Immature natural killer cell (primary cell): Measurements from ENCODE around the gene ZNF148. TPM values are rescaled to one million over a fixed set of nuclear protein-coding genes. Genes with fewer than 3 reads are reported as not detected.
A peak's percentile ranks its signal among the peaks of the same experiment; 100 is the strongest.

Experiments used
- DNase-seq, 3 donors: peaks; one replicate each; pipeline ENCODE4 v3.0.0; 2022; ENCODE audit warnings: mixed read lengths in 1 of 3
- H3K27ac Mint-ChIP-seq, 6 donors: one replicate each; pipeline ENCODE4 v1.8.0; 2020; ENCODE audit warnings: mixed read lengths in 6 of 6, mild to moderate bottlenecking in 5 of 6, inconsistent platforms in 4 of 6, moderate library complexity in 3 of 6
- H3K27me3 Mint-ChIP-seq, 3 donors: one replicate each; pipeline ENCODE4 v1.8.0; 2020 to 2021; ENCODE audit warnings: low read depth in 3 of 3, mild to moderate bottlenecking in 3 of 3, mixed read lengths in 3 of 3, moderate library complexity in 3 of 3, inconsistent platforms in 1 of 3
- H3K36me3 Mint-ChIP-seq, 3 donors: one replicate each; pipeline ENCODE4 v1.8.0; 2020; ENCODE audit warnings: mixed read lengths in 3 of 3, inconsistent platforms in 2 of 3, mild to moderate bottlenecking in 2 of 3
- H3K4me1 Mint-ChIP-seq, 2 donors: one replicate each; pipeline ENCODE4 v1.8.0; 2020; ENCODE audit warnings: inconsistent platforms in 2 of 2, mild to moderate bottlenecking in 2 of 2, mixed read lengths in 2 of 2, moderate library complexity in 1 of 2
- H3K4me3 Mint-ChIP-seq, 5 donors: one replicate each; pipeline ENCODE4 v1.8.0; 2020; ENCODE audit warnings: mild to moderate bottlenecking in 5 of 5, mixed read lengths in 5 of 5, inconsistent platforms in 3 of 5, moderate library complexity in 3 of 5
- H3K9me3 Mint-ChIP-seq, 6 donors: one replicate each; pipeline ENCODE4 v1.8.0; 2020; ENCODE audit warnings: mild to moderate bottlenecking in 6 of 6, mixed read lengths in 6 of 6, inconsistent platforms in 4 of 6, moderate library complexity in 3 of 6
- polyA plus RNA-seq, 3 donors: library from polyadenylated mRNA; unstranded; fragments of 300-500 nt; fragmentation: Illumina TruSeq; gene quantifications; one replicate each; pipeline ENCODE4 v1.2.3, GENCODE V29; 2021

Gene ZNF148
- polyA plus RNA-seq, 3 donors from 2014 or later: 53.6 to 81.9 (median 74.3) TPM

DNA sequence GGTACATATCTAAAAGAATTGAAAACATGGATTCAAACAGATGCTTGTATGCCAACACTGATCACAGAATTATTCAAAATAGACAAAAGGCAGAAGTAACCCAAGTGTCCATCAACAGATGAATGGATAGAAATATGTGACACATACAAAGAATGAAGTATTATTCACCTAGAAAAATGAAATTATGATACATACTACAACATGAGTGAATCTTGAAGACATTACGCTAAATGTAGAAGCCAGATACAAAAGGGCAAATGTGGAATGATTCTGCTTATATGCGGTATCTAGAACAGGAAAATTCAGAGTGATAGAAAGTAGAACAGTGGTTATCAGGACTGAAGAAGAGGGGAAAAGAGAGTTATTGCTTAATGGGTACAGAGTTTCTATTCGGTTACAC, 136.4 kb downstream of the ZNF148 start:
- Mint-ChIP-seq H3K4me1 (peaks cover 31 to 43% of the 10 kb centered on the region in 2 donors), H3K27ac (peak overlapping the region in 2 of 6 donors; percentile 2 to 12), H3K4me3 (no peak overlapping the region), H3K27me3 (peaks cover 0 to 3% (median 0%) of the 10 kb centered on the region in 3 donors), H3K36me3 (peaks cover 12 to 19% (median 13%) of the 10 kb centered on the region in 3 donors), H3K9me3 (no peaks in the 10 kb centered on the region)
- DNase-seq: no peak

DNA sequence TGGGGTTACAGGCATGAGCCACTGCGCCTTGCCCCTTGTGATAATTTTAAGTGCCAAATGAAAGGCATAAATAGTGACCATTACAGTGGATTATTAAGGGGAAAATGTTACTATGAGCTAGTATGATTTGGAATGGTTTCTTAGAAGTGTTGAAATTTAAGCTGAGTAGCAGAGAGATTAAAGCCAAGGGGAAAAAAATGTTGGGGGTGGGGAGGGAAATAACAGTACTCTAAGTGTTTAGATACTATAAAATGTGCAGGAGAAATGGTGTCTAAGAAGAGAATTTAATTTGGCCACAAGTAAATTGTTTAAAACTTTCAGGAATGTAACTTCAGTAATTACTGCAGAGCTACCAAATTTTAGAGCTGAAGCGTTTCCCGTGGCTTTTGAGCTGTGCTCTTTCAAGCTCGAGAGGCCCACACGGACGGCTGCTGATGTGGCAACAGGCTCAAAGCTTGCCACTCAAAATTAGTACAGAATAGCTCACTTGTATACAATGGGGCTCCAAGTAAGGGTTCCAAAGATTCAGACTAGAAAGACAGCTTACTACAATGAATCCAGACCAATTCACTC, 138.7 kb downstream of the ZNF148 start:
- Mint-ChIP-seq H3K27ac (peak overlapping the region in 2 of 6 donors; percentile 14 to 59), H3K9me3 (no peaks in the 10 kb centered on the region), H3K36me3 (peaks cover 22 to 32% (median 31%) of the 10 kb centered on the region in 3 donors), H3K4me1 (peaks cover 26 to 40% of the 10 kb centered on the region in 2 donors), H3K27me3 (peaks cover 0 to 3% (median 0%) of the 10 kb centered on the region in 3 donors), H3K4me3 (no peak overlapping the region)
- DNase-seq: no peak

DNA sequence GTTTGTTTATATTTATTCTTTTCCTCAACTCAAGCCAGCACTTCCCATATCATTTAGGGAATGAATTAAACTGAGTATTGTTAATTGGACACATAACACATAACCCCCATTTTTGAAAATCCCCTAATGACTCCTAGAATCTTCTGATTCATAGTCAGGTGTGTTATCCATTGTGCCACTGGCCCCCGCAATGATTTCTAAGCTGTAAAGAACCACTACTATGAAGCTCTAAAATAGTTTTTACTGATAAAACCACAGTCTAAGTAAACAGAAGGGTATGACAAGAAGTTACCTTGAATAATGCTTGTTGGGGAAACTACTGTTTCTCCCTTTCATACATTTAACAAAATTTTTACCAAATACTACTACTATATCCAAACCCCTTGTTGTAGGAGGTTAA, 140.3 kb downstream of the ZNF148 start:
- Mint-ChIP-seq H3K4me1 (peaks cover 11 to 24% of the 10 kb centered on the region in 2 donors), H3K27me3 (no peaks in the 10 kb centered on the region), H3K4me3 (no peak overlapping the region), H3K27ac (no peak overlapping the region), H3K36me3 (peaks cover 22 to 36% (median 32%) of the 10 kb centered on the region in 3 donors), H3K9me3 (no peaks in the 10 kb centered on the region)
- DNase-seq: no peak

DNA sequence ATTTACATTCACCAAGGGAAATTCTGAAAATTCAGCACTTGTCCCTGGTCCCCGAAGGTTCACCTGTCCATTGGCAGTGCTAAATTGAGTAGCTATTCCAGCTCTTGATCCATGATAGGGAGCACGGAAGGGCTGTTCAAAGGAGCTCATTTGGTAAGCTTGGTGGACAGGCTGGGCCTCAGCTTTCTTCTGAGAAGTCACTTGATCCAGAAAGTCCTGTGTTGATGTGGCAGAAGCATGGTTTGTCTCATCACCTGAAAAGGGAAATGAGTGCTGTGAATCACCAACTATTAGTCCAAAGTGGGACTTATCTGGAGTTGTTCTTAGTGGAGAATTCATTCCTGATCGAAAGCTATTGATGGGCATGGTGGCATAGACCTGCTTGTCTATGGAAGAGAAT, 142.7 kb downstream of the ZNF148 start:
- Mint-ChIP-seq H3K36me3 (peaks cover 22 to 37% (median 33%) of the 10 kb centered on the region in 3 donors), H3K27ac (no peak overlapping the region), H3K4me1 (peaks cover 0 to 11% of the 10 kb centered on the region in 2 donors), H3K4me3 (no peak overlapping the region), H3K27me3 (no peaks in the 10 kb centered on the region), H3K9me3 (no peaks in the 10 kb centered on the region)
- no peak for DNase-seq

DNA sequence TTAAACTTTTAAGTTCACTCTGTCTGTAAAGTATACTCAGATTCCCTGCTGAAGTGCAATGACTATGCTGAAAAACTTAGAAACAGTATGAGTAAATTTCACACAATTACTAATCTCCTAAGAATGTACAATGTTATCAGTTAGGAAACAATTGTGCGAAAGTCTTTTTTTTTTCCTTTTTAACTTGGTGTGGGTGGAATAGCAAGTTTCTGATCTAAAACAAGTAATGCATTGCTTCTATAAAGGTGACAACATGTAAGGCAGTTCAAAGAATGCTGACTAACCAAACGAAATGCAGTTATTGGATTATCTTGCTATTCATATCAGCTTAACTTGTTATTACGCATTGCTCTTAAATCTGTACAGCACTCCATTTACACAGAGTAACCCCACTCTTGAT, 143.2 kb downstream of the ZNF148 start:
- H3K4me1 Mint-ChIP-seq: peaks cover 0 to 11% of the 10 kb centered on the region in 2 donors
- H3K27me3 Mint-ChIP-seq: no peaks in the 10 kb centered on the region
- H3K36me3 Mint-ChIP-seq: peaks cover 19 to 34% (median 32%) of the 10 kb centered on the region in 3 donors
- no peak overlapping the region for H3K27ac Mint-ChIP-seq
- DNase-seq: no peak
- no peaks in the 10 kb centered on the region for H3K9me3 Mint-ChIP-seq
- H3K4me3 Mint-ChIP-seq: no peak overlapping the region

DNA sequence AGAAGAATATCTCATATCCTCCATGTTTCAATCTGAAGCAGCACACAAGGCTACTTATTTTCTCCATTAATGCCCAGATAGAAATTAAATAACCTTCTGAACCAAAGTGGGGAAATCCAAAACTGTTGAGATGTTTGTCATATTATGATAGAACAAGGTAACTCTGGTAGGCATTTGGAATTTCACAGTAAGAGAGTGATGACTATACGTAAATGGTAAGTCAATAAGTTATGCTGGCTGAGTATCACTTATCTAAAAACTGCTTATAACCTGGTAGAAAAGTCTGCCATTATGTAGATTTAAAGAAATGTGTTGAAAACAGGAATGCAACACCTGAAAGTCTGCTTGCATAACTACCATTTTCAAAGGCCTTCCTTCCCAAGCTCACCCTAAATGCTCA, 145.4 kb downstream of the ZNF148 start:
- no peaks in the 10 kb centered on the region for H3K4me1 Mint-ChIP-seq
- no peaks in the 10 kb centered on the region for H3K27me3 Mint-ChIP-seq
- peak overlapping the region in 1 of 6 donors; percentile 5 for H3K27ac Mint-ChIP-seq
- H3K36me3 Mint-ChIP-seq: peaks cover 11 to 25% (median 22%) of the 10 kb centered on the region in 3 donors
- no peak overlapping the region for H3K4me3 Mint-ChIP-seq
- no peaks in the 10 kb centered on the region for H3K9me3 Mint-ChIP-seq
- DNase-seq: no peak

DNA sequence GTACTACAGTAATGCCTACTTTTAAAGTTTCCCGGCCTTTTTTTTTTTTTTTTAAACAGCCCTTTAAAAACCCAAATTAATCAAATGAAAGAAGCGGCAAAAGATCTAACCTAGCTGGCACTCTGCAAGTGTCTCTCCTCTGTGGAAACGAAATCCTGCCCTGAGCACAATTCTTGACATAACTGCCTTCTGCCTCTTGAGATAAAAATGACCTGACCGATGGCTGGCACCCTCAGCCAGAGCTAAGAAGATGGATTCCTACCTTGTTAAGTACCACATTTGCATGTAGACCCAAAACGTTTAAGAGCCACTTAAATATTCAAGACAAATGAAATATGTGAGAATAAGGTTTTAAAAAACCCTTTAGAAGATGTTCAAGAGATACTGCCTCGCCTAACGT, 146.0 kb downstream of the ZNF148 start:
- peaks cover 11 to 25% (median 22%) of the 10 kb centered on the region in 3 donors for H3K36me3 Mint-ChIP-seq
- no peaks in the 10 kb centered on the region for H3K4me1 Mint-ChIP-seq
- H3K27ac Mint-ChIP-seq: peak overlapping the region in 1 of 6 donors; percentile 14
- H3K9me3 Mint-ChIP-seq: no peaks in the 10 kb centered on the region
- H3K27me3 Mint-ChIP-seq: no peaks in the 10 kb centered on the region
- no peak overlapping the region for H3K4me3 Mint-ChIP-seq
- DNase-seq: no peak

DNA sequence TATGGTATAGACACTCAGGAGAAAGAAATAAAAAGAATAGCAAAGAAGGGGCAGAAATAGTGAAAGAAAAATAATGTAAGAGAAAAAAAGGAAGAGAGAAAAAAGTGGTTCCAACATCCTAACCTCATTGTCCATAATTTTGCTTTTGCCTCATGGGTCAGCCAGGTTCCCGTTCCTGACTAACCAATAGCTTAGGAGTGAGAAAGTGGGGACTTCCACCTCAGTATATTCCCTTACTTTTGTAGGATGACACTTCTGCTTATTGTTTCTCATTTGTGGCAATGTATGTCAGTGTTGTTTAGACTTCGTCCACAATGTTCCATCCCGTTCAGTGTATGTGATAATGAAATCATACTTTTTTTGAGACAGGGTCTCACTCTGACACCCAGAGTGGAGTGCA, 153.3 kb downstream of the ZNF148 start:
- Mint-ChIP-seq H3K9me3 (no peaks in the 10 kb centered on the region), H3K27me3 (peaks cover 0 to 4% (median 2%) of the 10 kb centered on the region in 3 donors), H3K36me3 (peaks cover 0 to under 1% (median 0%) of the 10 kb centered on the region in 3 donors), H3K4me1 (peaks cover 22 to 34% of the 10 kb centered on the region in 2 donors), H3K27ac (no peak overlapping the region), H3K4me3 (no peak overlapping the region)
- no peak for DNase-seq

DNA sequence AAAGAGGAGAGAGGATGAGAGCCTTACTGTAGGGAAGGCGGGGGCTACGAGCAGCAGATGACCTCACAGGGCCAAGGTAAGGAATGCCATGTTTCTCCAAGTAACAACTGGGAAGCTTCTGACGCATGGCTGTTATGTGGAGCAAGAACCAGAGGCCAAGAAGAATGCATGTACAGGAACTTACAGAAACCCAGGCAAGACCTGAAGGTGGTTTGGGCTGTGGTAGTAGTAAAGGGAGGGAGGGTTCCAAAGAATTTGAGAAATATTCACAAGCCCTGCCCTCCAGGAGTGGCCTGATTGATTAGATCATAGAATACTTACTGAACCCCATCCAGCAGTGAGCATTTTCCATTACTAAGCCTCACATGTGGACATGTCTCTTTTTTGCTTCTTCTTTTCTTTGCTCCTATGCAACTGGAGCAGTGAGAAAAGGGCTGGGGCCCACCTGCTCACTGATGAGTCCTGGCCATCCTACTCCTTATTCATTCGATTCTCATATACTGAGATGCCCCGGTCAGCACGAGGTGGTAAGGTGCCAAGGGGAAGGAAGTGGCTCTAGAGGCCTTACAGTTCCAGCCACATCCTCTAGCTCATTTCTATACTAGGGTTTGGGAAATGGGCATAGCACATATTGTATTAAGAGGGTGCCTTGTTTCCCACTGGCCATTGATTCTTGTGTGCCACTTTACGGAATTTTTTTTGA, 154.2 kb downstream of the ZNF148 start:
- Mint-ChIP-seq H3K27me3 (peaks cover 0 to 4% (median 2%) of the 10 kb centered on the region in 3 donors), H3K4me3 (peak overlapping the region in 4 of 5 donors; percentile 32 to 61 (median 53)), H3K36me3 (no peaks in the 10 kb centered on the region), H3K9me3 (no peaks in the 10 kb centered on the region), H3K27ac (peak overlapping the region in 1 of 6 donors; percentile 58), H3K4me1 (peaks cover 22 to 34% of the 10 kb centered on the region in 2 donors)
- DNase-seq: no peak

DNA sequence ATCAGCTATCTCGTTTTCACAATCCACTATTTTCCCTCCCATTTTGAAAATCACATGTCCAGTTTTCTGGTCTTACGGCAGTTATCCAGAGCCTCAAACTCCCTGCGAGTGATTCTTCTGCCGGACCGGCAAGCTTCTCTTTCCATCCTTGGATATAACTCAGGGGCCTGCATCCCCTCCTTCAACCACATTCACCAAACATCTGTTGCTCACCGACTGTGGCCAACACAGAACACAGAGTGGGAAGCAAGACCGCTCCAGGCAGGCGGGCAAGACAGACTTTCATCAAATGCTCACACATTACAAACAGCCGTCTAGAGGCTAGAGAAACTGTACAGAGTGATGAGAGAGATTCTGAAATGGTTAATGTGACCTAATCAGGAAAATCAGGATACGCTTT, 154.9 kb downstream of the ZNF148 start:
- no peak for DNase-seq
- Mint-ChIP-seq H3K27ac (peak overlapping the region in 1 of 6 donors; percentile 36), H3K27me3 (peaks cover 0 to 4% (median 2%) of the 10 kb centered on the region in 3 donors), H3K36me3 (no peaks in the 10 kb centered on the region), H3K9me3 (no peaks in the 10 kb centered on the region), H3K4me3 (peak overlapping the region in 1 of 5 donors; percentile 58), H3K4me1 (peaks cover 22 to 36% of the 10 kb centered on the region in 2 donors)

DNA sequence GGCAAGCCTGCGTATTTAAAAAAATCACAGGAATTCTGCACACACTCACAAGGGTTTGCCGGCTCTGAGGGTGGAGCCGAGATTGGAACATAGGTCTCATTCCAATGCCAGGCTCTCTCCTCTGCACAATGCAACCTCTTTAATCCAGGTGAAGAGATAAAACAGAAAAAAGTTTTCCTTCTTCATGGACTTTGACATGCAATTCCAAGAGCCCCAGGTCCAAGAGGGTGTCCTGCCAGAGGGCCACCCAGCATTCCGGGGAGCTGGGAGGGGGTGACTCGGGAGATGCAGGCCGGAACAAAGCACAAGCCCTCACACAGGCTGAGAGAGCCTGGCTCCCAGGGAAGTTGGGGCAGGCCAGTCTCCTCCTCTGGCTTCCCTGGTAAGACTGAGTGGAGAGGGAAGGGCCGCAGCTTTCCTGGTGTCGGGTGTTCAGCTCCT, 155.8 kb downstream of the ZNF148 start:
- DNase-seq: no peak
- H3K27me3 Mint-ChIP-seq: peaks cover 2 to 4% (median 3%) of the 10 kb centered on the region in 3 donors

DNA sequence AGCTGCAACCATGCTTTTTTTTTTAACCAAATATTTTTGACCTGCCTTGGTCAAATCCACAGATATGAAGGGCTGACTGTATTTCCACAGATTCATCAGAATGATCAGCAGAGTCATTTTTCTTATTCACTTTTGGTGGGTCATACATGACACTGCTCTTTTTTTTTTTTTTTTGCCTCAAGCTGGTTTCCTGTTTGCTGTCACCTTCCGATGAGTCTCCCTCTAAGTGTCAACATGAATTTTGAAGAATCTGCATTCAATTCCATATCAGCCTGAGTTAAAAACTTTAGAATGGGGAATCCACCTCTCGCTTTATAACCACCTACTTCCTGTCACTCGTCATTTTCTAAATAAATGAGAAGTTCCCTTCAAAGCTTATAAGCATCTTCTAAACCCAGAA, 160.4 kb downstream of the ZNF148 start:
- peak; percentile 15 to 40 (median 26) for DNase-seq
- Mint-ChIP-seq H3K27me3 (peaks cover 4 to 13% (median 12%) of the 10 kb centered on the region in 3 donors), H3K9me3 (no peaks in the 10 kb centered on the region), H3K27ac (peak overlapping the region in 1 of 6 donors; percentile 6), H3K4me3 (peak overlapping the region; percentile 9 to 74 (median 56)), H3K4me1 (peaks cover 20 to 27% of the 10 kb centered on the region in 2 donors), H3K36me3 (no peaks in the 10 kb centered on the region)

More for the DNA sequence above, 155.8 kb downstream of the ZNF148 start:
- H3K36me3 Mint-ChIP-seq: no peaks in the 10 kb centered on the region
- H3K4me1 Mint-ChIP-seq: peaks cover 31 to 45% of the 10 kb centered on the region in 2 donors
- H3K9me3 Mint-ChIP-seq: no peaks in the 10 kb centered on the region
- no peak overlapping the region for H3K27ac Mint-ChIP-seq
- H3K4me3 Mint-ChIP-seq: no peak overlapping the region

DNA sequence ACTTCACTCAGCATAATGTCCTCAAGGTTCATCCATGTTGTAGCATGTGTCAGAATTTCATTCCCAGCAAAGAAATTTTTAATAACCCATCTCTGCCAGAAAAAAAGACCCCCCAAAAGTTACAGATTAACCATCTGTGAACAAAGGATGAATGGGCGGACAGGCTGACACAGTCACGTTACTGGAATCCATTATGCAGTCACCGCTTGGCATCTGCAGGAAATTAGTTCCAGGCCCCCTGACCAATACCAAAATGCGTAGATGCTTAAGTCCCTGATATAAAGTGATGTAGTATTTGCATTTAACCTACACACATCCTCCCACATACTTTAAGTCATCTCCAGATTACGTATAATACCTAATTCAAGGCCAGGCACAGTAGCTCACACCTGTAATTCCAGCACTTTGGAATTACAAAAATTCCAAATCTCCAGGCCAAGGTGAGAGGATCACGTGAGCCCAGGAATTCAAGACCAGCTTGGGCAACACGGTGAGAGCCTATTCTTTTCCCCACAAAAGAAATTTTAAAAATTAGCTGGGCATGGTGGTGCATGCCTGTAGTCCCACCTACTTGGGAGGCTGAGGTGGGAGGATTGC, 161.1 kb downstream of the ZNF148 start:
- Mint-ChIP-seq H3K4me3 (peak overlapping the region in 3 of 5 donors; percentile 36 to 72 (median 56)), H3K36me3 (no peaks in the 10 kb centered on the region), H3K27ac (peak overlapping the region in 1 of 6 donors; percentile 27), H3K27me3 (peaks cover 4 to 13% (median 12%) of the 10 kb centered on the region in 3 donors), H3K9me3 (no peaks in the 10 kb centered on the region), H3K4me1 (peaks cover 20 to 22% of the 10 kb centered on the region in 2 donors)
- no peak for DNase-seq

DNA sequence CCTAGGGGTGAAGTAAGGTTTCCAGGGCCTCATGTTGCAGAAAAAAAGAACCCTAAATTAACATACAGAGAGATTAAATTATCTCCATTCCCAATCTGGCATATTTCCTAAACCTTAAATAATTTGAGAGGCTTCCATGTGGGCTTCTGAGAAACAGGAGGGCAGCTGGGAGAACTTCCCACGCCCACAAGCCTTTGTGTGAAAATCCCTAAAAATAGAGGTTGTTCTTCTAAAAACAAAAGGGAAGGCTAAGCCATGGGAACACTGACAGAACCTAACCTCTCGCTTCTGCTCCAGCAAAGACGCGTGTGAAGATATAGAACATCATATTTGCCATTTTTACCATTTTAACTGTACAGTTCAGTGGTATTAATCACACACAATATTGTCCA, 161.8 kb downstream of the ZNF148 start:
- Mint-ChIP-seq H3K27ac (no peak overlapping the region), H3K36me3 (no peaks in the 10 kb centered on the region), H3K9me3 (no peaks in the 10 kb centered on the region), H3K4me1 (peaks cover 20 to 22% of the 10 kb centered on the region in 2 donors), H3K27me3 (peaks cover 4 to 15% (median 12%) of the 10 kb centered on the region in 3 donors), H3K4me3 (peak overlapping the region in 2 of 5 donors; percentile 42 to 46)
- no peak for DNase-seq
